ENCODE measurements around the gene IMMP2L. TPM values are rescaled to one million over a fixed set of nuclear protein-coding genes. Genes with fewer than 3 reads are reported as not detected.

The IMMP2L gene
- total RNA-seq, 1 experiment from 2014 or later = 8.8 TPM

GRCh38 chr7:111407258-111407657, 155.0 kb downstream of the IMMP2L start:
- in situ Hi-C loops (cut with HindIII; ENCODE audit: low pct_unique_long_range_greater_than_20kb, low sequenced_read_pairs) = no loop called here
- ChIA-PET POLR2A (no interaction called here), CTCF (no interaction called here)
- no peak for ATAC-seq
- Histone ChIP-seq H3K4me3 (ENCODE audit: low read depth in 2 of 2, low read length in 2 of 2) (no peak overlapping the region), H3K36me3 (ENCODE audit: control insufficient read depth, insufficient read depth, low read length) (no peaks in the 10 kb centered on the region), H3K9me3 (ENCODE audit: control insufficient read depth, insufficient read depth, low read depth, low read length) (no peaks in the 10 kb centered on the region; the same call in 1 of the 2 replicates), H3K4me1 (ENCODE audit: control insufficient read depth, insufficient read depth, low read length) (no peaks in the 10 kb centered on the region), H3K27me3 (ENCODE audit: control insufficient read depth, insufficient read depth, low read length) (no peaks in the 10 kb centered on the region), H3K27ac (ENCODE audit: low read length) (no peak overlapping the region)
- no peak for DNase-seq (ENCODE audit: low read depth, low spot score)
- BruUV-seq (replicated peaks) = no TSS peak
- no peak for TF ChIP-seq SIN3A (IDR thresholded peaks at IDR 0.05; ENCODE audit: borderline replicate concordance, insufficient read depth, low read depth, low read length)
- TF ChIP-seq, protein P1, sequence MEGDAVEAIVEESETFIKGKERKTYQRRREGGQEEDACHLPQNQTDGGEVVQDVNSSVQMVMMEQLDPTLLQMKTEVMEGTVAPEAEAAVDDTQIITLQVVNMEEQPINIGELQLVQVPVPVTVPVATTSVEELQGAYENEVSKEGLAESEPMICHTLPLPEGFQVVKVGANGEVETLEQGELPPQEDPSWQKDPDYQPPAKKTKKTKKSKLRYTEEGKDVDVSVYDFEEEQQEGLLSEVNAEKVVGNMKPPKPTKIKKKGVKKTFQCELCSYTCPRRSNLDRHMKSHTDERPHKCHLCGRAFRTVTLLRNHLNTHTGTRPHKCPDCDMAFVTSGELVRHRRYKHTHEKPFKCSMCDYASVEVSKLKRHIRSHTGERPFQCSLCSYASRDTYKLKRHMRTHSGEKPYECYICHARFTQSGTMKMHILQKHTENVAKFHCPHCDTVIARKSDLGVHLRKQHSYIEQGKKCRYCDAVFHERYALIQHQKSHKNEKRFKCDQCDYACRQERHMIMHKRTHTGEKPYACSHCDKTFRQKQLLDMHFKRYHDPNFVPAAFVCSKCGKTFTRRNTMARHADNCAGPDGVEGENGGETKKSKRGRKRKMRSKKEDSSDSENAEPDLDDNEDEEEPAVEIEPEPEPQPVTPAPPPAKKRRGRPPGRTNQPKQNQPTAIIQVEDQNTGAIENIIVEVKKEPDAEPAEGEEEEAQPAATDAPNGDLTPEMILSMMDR (IDR thresholded peaks at IDR 0.05) = no peak
- TF ChIP-seq POLR2AphosphoS5 (IDR thresholded peaks at IDR 0.05; ENCODE audit: low read depth, low read length) = no peak
- no peak for TF ChIP-seq TCF7L2 (IDR thresholded peaks at IDR 0.05; ENCODE audit: low read depth, low read length)
- TF ChIP-seq, protein P2, sequence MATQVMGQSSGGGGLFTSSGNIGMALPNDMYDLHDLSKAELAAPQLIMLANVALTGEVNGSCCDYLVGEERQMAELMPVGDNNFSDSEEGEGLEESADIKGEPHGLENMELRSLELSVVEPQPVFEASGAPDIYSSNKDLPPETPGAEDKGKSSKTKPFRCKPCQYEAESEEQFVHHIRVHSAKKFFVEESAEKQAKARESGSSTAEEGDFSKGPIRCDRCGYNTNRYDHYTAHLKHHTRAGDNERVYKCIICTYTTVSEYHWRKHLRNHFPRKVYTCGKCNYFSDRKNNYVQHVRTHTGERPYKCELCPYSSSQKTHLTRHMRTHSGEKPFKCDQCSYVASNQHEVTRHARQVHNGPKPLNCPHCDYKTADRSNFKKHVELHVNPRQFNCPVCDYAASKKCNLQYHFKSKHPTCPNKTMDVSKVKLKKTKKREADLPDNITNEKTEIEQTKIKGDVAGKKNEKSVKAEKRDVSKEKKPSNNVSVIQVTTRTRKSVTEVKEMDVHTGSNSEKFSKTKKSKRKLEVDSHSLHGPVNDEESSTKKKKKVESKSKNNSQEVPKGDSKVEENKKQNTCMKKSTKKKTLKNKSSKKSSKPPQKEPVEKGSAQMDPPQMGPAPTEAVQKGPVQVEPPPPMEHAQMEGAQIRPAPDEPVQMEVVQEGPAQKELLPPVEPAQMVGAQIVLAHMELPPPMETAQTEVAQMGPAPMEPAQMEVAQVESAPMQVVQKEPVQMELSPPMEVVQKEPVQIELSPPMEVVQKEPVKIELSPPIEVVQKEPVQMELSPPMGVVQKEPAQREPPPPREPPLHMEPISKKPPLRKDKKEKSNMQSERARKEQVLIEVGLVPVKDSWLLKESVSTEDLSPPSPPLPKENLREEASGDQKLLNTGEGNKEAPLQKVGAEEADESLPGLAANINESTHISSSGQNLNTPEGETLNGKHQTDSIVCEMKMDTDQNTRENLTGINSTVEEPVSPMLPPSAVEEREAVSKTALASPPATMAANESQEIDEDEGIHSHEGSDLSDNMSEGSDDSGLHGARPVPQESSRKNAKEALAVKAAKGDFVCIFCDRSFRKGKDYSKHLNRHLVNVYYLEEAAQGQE (IDR thresholded peaks at IDR 0.05; ENCODE audit: insufficient read depth in 1 of 2, low read depth in 2 of 2, low read length in 1 of 2) = no peak
- intact Hi-C loops (cut with micrococcal nuclease; ENCODE audit: unreplicated experiment) = no loop called here

DNA sequence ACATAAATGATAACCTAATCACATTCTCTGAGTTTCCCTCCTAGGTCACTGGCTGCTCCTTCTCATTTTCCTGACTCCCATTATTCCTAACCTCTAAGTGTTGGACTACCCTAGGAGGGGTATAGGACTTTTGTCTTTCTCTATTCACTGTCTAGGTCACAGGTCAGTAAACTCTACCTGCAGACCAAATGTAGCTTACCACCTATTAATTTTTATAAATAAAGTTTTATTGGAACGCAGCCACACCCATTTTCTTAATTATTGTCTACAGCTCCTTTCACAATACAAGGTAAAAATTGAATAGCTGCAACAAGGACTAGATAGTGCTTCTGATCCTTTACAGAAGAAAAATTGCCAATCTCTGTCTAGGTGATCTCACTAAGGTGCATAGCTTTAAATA, 156.7 kb downstream of the IMMP2L start:
- no peak overlapping the region for H3K4me3 ChIP-seq (ENCODE audit: low read depth in 2 of 2, low read length in 2 of 2)

More for the DNA sequence above, 156.7 kb downstream of the IMMP2L start:
- H3K4me1 ChIP-seq (ENCODE audit: control insufficient read depth, insufficient read depth, low read length) = no peaks in the 10 kb centered on the region
- ATAC-seq (no peak), DNase-seq (ENCODE audit: low read depth, low spot score) (no peak)
- ChIA-PET CTCF (no interaction called here), POLR2A (no interaction called here)
- BruUV-seq (replicated peaks) = no TSS peak
- no peaks in the 10 kb centered on the region for H3K36me3 ChIP-seq (ENCODE audit: control insufficient read depth, insufficient read depth, low read length)
- TF ChIP-seq, protein P2 (IDR thresholded peaks at IDR 0.05; ENCODE audit: insufficient read depth in 1 of 2, low read depth in 2 of 2, low read length in 1 of 2) = no peak
- no peak for TF ChIP-seq POLR2AphosphoS5 (IDR thresholded peaks at IDR 0.05; ENCODE audit: low read depth, low read length)
- TF ChIP-seq, protein P1 (IDR thresholded peaks at IDR 0.05) = no peak
- TF ChIP-seq TCF7L2 (IDR thresholded peaks at IDR 0.05; ENCODE audit: low read depth, low read length) = no peak
- no peak for TF ChIP-seq SIN3A (IDR thresholded peaks at IDR 0.05; ENCODE audit: borderline replicate concordance, insufficient read depth, low read depth, low read length)
- no peaks in the 10 kb centered on the region for H3K27me3 ChIP-seq (ENCODE audit: control insufficient read depth, insufficient read depth, low read length)
- H3K27ac ChIP-seq (ENCODE audit: low read length) = no peak overlapping the region
- in situ Hi-C loops (cut with HindIII; ENCODE audit: low pct_unique_long_range_greater_than_20kb, low sequenced_read_pairs) (no loop called here), intact Hi-C loops (cut with micrococcal nuclease; ENCODE audit: unreplicated experiment) (no loop called here)
- H3K9me3 ChIP-seq (ENCODE audit: control insufficient read depth, insufficient read depth, low read depth, low read length) = no peaks in the 10 kb centered on the region; the same call in 1 of the 2 replicates
